Choroid plexus epithelial cell (primary cell): ENCODE results near the gene TRA2A.
"Not testable (repeated sequence)": the region's sequence is repeated elsewhere in the genome, so short reads cannot be mapped to it uniquely, and the experiment has no call there.

Source experiments
- DNase-seq: peaks from one replicate; pipeline ENCODE4 v3.0.0-alpha.2; 2010; ENCODE audit warnings: low read depth
- H3K4me3 ChIP-seq: 2 replicates; pipeline ENCODE4 v1.5.1; 2011; ENCODE audit warnings: low read depth, mild to moderate bottlenecking, control low read depth, low read length, moderate library complexity
- TF ChIP-seq, protein P1 (sequence below): conservative IDR thresholded peaks from 2 replicates; pipeline ENCODE4 v1.5.1; 2011; ENCODE audit warnings: low read depth, mild to moderate bottlenecking, control low read depth, inconsistent platforms, low read length, moderate library complexity

TRA2A gene

GRCh38 chr7:23514755-23515154 lies 17.0 kb downstream of the TRA2A start:
- H3K4me3 ChIP-seq, result no peak overlapping the region
- DNase-seq, result no peak
- TF ChIP-seq, protein P1, sequence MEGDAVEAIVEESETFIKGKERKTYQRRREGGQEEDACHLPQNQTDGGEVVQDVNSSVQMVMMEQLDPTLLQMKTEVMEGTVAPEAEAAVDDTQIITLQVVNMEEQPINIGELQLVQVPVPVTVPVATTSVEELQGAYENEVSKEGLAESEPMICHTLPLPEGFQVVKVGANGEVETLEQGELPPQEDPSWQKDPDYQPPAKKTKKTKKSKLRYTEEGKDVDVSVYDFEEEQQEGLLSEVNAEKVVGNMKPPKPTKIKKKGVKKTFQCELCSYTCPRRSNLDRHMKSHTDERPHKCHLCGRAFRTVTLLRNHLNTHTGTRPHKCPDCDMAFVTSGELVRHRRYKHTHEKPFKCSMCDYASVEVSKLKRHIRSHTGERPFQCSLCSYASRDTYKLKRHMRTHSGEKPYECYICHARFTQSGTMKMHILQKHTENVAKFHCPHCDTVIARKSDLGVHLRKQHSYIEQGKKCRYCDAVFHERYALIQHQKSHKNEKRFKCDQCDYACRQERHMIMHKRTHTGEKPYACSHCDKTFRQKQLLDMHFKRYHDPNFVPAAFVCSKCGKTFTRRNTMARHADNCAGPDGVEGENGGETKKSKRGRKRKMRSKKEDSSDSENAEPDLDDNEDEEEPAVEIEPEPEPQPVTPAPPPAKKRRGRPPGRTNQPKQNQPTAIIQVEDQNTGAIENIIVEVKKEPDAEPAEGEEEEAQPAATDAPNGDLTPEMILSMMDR, result no peak

DNA sequence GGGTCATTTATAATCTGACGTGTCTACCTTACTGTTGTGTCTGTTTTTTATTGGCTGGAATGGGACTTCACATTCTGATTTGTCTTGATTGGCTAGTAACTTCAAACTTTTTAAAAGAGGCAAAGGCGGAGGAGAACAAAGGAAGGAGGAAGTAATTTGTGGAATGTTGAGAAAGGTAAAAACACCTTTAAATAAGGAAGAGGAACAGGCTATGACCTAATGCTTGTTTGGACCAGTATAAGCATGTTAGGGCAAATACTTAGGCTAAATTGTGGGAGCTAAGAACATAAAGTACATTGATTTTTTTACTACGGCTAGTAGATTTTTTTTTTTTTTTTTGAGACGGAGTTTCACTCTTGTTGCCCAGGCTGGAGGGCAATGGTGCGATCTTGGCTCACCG lies 18.0 kb downstream of the TRA2A start:
- H3K4me3 ChIP-seq, DNase-seq: not testable (repeated sequence)

DNA sequence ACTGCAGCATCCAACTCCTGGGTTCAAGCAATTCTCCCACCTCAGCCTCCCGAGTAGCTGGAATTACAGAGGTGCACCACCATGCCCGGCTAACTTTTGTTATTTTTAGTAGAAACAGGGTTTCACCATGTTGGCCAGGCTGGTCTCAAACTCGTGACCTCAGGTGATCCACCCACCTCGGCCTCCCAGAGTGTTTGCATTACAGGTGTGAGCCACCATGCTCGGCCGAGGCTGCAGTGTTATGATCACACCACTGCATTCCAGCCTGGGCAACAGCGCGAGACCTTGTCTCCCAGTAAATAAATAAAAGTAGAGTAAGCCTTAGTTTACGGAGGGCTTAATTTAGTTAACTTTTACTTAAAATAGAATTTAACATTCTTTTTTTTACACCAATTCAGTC lies 37.8 kb downstream of the TRA2A start:
- TF ChIP-seq, protein P1, result no peak
- DNase-seq, result no peak
- no peak overlapping the region for H3K4me3 ChIP-seq

- no peak overlapping the region for H3K4me3 ChIP-seq
- DNase-seq, result peak; percentile 18
- TF ChIP-seq, protein P1, result no peak
Observed at GRCh38 chr7:23491502-23491901, 40.3 kb downstream of the TRA2A start.

GRCh38 chr7:23490357-23491135 lies 41.2 kb downstream of the TRA2A start:
- peak overlapping the region; percentile 59 for H3K4me3 ChIP-seq
- TF ChIP-seq, protein P1, result no peak
- peak; percentile 34 for DNase-seq

GRCh38 chr7:23488714-23489113 lies 43.1 kb downstream of the TRA2A start:
- H3K4me3 ChIP-seq, result not testable (repeated sequence)

GRCh38 chr7:23487670-23488069 lies 44.1 kb downstream of the TRA2A start:
- H3K4me3 ChIP-seq, result no peak overlapping the region
- TF ChIP-seq, protein P1, result no peak

More at GRCh38 chr7:23488714-23489113, 43.1 kb downstream of the TRA2A start:
- not testable (repeated sequence) for DNase-seq

DNA sequence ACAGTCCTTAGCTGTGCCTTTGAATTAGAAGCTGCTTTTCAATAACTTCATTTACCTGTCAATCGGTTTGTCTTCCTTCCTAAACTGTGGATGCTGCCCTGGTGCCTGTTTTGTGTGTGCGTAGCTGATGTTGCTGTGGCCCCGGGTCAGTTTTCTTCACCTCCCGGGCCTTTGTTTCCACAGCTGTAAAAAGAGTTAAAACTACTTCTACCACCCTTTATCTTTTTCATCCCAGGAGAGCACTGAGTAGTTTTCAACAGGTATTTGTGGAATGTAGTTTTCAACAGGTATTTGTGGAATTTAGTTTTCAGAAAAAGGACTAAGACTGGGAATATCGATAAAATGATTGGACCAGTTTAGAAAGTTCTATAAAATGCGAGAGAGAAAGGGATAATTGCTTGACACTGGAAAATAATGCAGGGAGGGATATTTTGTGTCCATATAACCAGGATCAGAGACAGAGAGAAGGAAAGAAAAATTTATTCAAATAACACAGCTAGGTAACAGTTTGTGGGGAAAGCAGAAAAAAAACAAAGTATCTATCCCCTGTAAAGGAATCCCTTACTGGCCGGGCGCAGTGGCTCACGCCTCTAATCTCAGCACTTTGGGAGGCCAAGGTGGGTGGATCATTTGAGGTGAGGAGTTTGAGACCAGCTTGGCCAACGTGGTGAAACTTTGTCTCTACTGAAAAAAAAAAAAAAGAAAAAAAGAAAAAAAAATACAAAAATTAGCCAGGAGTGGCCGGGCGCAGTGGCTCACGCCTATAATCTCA lies 45.6 kb downstream of the TRA2A start:
- TF ChIP-seq, protein P1, result no peak
- H3K4me3 ChIP-seq, result no peak overlapping the region
- no peak for DNase-seq

More at GRCh38 chr7:23487670-23488069, 44.1 kb downstream of the TRA2A start:
- no peak for DNase-seq
